ENCODE results near the gene CNTNAP1. TPM values are rescaled to one million over a fixed set of nuclear protein-coding genes. Genes with fewer than 3 reads are reported as not detected.

CNTNAP1 gene
- total RNA-seq, 2 experiments from 2014 or later, result 3.6 to 4.6 TPM

GRCh38 chr17:42675348-42675964 is 6.9 kb upstream of the CNTNAP1 start:
- no peak for ATAC-seq (ENCODE audit: low read depth)
- Mint-ChIP-seq H3K4me1 (peaks cover 36% of the 10 kb centered on the region), H3K27ac (no peak overlapping the region), H3K9me3 (no peaks in the 10 kb centered on the region), H3K4me3 (peak overlapping the region; percentile 25), H3K36me3 (no peaks in the 10 kb centered on the region), H3K27me3 (peaks cover 47% of the 10 kb centered on the region)
- POLR2A ChIA-PET, result interaction anchor here (1.7 to 6.4 kb wide), 3 partner anchors 17 to 97 kb away, joined by 5 to 40 read pairs (median 40); partner anchors contain the start of genes PSMC3IP, RETREG3, TUBG1 and TUBG2
- DNase-seq, result no peak

GRCh38 chr17:42675965-42676423 is 6.3 kb upstream of the CNTNAP1 start:
- POLR2A ChIA-PET, result interaction anchor here (1.1 to 6.4 kb wide), 5 partner anchors 8 to 98 kb away, joined by 4 to 40 read pairs (median 5); partner anchors contain the start of genes PSMC3IP, RETREG3, TUBG1 and TUBG2
- peaks cover 38% of the 10 kb centered on the region for H3K4me1 Mint-ChIP-seq
- DNase-seq (peak; percentile 64), ATAC-seq (ENCODE audit: low read depth) (no peak)
- peaks cover 44% of the 10 kb centered on the region for H3K27me3 Mint-ChIP-seq
- peak overlapping the region; percentile 84 for H3K4me3 Mint-ChIP-seq
- no peaks in the 10 kb centered on the region for H3K36me3 Mint-ChIP-seq
- H3K9me3 Mint-ChIP-seq, result no peaks in the 10 kb centered on the region
- H3K27ac Mint-ChIP-seq, result no peak overlapping the region

- Mint-ChIP-seq H3K27me3 (peaks cover 43% of the 10 kb centered on the region), H3K36me3 (peaks cover 1% of the 10 kb centered on the region), H3K4me3 (peak within 1 kb of the TSS; percentile 93), H3K9me3 (no peaks in the 10 kb centered on the region), H3K27ac (peak within 1 kb of the TSS; percentile 72), H3K4me1 (peaks cover 40% of the 10 kb centered on the region)
- ATAC-seq (ENCODE audit: low read depth) (no peak), DNase-seq (no peak)
- POLR2A ChIA-PET, result interaction anchor here (1.1 to 6.4 kb wide), 6 partner anchors 9 to 122 kb away, joined by 4 to 40 read pairs (median 8); partner anchors contain the start of genes PSMC3IP, RETREG3, TUBG1 and TUBG2
These were observed 5.8 kb upstream of the CNTNAP1 start, which contains the start of gene PLEKHH3 for GRCh38 chr17:42676424-42677011. Gene PLEKHH3, minus strand, starts transcription at chr17:42676994. Its CDS starts 431 bp downstream, at chr17:42676563.

GRCh38 chr17:42677012-42677857 is 5.1 kb upstream of the CNTNAP1 start:
- peak; percentile 84 for ATAC-seq (ENCODE audit: low read depth)
- POLR2A ChIA-PET, result interaction anchor here (1.1 to 6.4 kb wide), 6 partner anchors 9 to 123 kb away, joined by 4 to 40 read pairs (median 8); partner anchors contain the start of genes PSMC3IP, RETREG3, TUBG1 and TUBG2
- peaks cover 46% of the 10 kb centered on the region for H3K27me3 Mint-ChIP-seq

GRCh38 chr17:42677921-42678781 is 4.2 kb upstream of the CNTNAP1 start:
- peak; percentile 90 for DNase-seq
- Mint-ChIP-seq H3K4me3 (peak overlapping the region; percentile 93), H3K9me3 (no peaks in the 10 kb centered on the region), H3K4me1 (peaks cover 52% of the 10 kb centered on the region), H3K27me3 (peaks cover 46% of the 10 kb centered on the region), H3K27ac (peak overlapping the region; percentile 92), H3K36me3 (peaks cover 1% of the 10 kb centered on the region)
- peak; percentile 13 for ATAC-seq (ENCODE audit: low read depth)
- POLR2A ChIA-PET, result interaction anchor here (1.0 to 6.4 kb wide), 8 partner anchors 69 to 320 kb away, joined by 3 to 40 read pairs (median 6); partner anchors contain the start of genes BECN1, MLX, PSMC3IP and RETREG3

More at GRCh38 chr17:42677012-42677857, 5.1 kb upstream of the CNTNAP1 start:
- DNase-seq, result peak; percentile 94
- peak overlapping the region; percentile 93 for H3K4me3 Mint-ChIP-seq
- H3K36me3 Mint-ChIP-seq, result peaks cover 1% of the 10 kb centered on the region
- no peaks in the 10 kb centered on the region for H3K9me3 Mint-ChIP-seq
- H3K4me1 Mint-ChIP-seq, result peaks cover 45% of the 10 kb centered on the region
- peak overlapping the region; percentile 67 for H3K27ac Mint-ChIP-seq

GRCh38 chr17:42678951-42679491 is 3.3 kb upstream of the CNTNAP1 start:
- POLR2A ChIA-PET, result interaction anchor here (1.0 to 6.4 kb wide), 10 partner anchors 20 to 323 kb away, joined by 3 to 40 read pairs (median 4); partner anchors contain the start of genes BECN1, MLX, PSMC3IP and RETREG3
- DNase-seq (peak; percentile 64), ATAC-seq (ENCODE audit: low read depth) (no peak)
- Mint-ChIP-seq H3K27me3 (peaks cover 52% of the 10 kb centered on the region), H3K27ac (peak overlapping the region; percentile 92), H3K4me1 (peaks cover 58% of the 10 kb centered on the region), H3K36me3 (peaks cover 1% of the 10 kb centered on the region), H3K9me3 (no peaks in the 10 kb centered on the region), H3K4me3 (peak overlapping the region; percentile 93)

- peaks cover 51% of the 10 kb centered on the region for H3K27me3 Mint-ChIP-seq
- POLR2A ChIA-PET, result interaction anchor here (1.0 to 6.4 kb wide), 10 partner anchors 21 to 322 kb away, joined by 3 to 40 read pairs (median 6); partner anchors contain the start of genes BECN1, MLX, PSMC3IP and RETREG3
- no peaks in the 10 kb centered on the region for H3K9me3 Mint-ChIP-seq
- peak; percentile 49 for ATAC-seq (ENCODE audit: low read depth)
- peak; percentile 87 for DNase-seq
- peak overlapping the region; percentile 89 for H3K27ac Mint-ChIP-seq
- peaks cover 53% of the 10 kb centered on the region for H3K4me1 Mint-ChIP-seq
- H3K4me3 Mint-ChIP-seq, result peak overlapping the region; percentile 93
- peaks cover 1% of the 10 kb centered on the region for H3K36me3 Mint-ChIP-seq
These were observed 2.6 kb upstream of the CNTNAP1 start for GRCh38 chr17:42679492-42680330.

- peak overlapping the region; percentile 84 for H3K27ac Mint-ChIP-seq
- ATAC-seq (ENCODE audit: low read depth), result no peak
These were observed 2.0 kb upstream of the CNTNAP1 start for GRCh38 chr17:42680331-42680808.

GRCh38 chr17:42682722-42683403 is 532 bp downstream of the CNTNAP1 start:
- POLR2A ChIA-PET, result interaction anchor here (0.8 to 2.0 kb wide), 5 partner anchors 17 to 105 kb away, joined by 3 to 7 read pairs (median 5); partner anchors contain the start of genes RETREG3, TUBG1 and VPS25
- Mint-ChIP-seq H3K4me1 (peaks cover 41% of the 10 kb centered on the region), H3K9me3 (no peaks in the 10 kb centered on the region), H3K27me3 (peaks cover 42% of the 10 kb centered on the region), H3K36me3 (peaks cover 1% of the 10 kb centered on the region), H3K27ac (no peak overlapping the region), H3K4me3 (peak overlapping the region; percentile 70)
- DNase-seq, result peak; percentile 53
- no peak for ATAC-seq (ENCODE audit: low read depth)

More at GRCh38 chr17:42680331-42680808, 2.0 kb upstream of the CNTNAP1 start:
- Mint-ChIP-seq H3K36me3 (peaks cover 1% of the 10 kb centered on the region), H3K4me1 (peaks cover 52% of the 10 kb centered on the region), H3K4me3 (peak overlapping the region; percentile 65), H3K9me3 (no peaks in the 10 kb centered on the region), H3K27me3 (peaks cover 47% of the 10 kb centered on the region)
- DNase-seq, result no peak
- POLR2A ChIA-PET, result interaction anchor here (1.3 to 6.4 kb wide), 5 partner anchors 22 to 144 kb away, joined by 3 to 40 read pairs (median 6); partner anchors contain the start of genes BECN1, PSMC3IP, RETREG3 and TUBG1

GRCh38 chr17:42683407-42684034 is 1.2 kb downstream of the CNTNAP1 start:
- peaks cover 42% of the 10 kb centered on the region for H3K27me3 Mint-ChIP-seq
- H3K4me3 Mint-ChIP-seq, result peak overlapping the region; percentile 66
- POLR2A ChIA-PET, result interaction anchor here (0.8 to 2.0 kb wide), 5 partner anchors 16 to 105 kb away, joined by 3 to 7 read pairs (median 5); partner anchors contain the start of genes RETREG3, TUBG1 and VPS25
- H3K4me1 Mint-ChIP-seq, result peaks cover 38% of the 10 kb centered on the region
- DNase-seq (no peak), ATAC-seq (ENCODE audit: low read depth) (no peak)
- no peak overlapping the region for H3K27ac Mint-ChIP-seq
- H3K9me3 Mint-ChIP-seq, result no peaks in the 10 kb centered on the region
- peaks cover 1% of the 10 kb centered on the region for H3K36me3 Mint-ChIP-seq

Measured in activated naive CD8-positive, alpha-beta T cell treated with anti-CD3 and anti-CD28 coated beads, Interleukin-2, amount 10 ng/mL, durations not matched to agents 7 days and 5 days (primary cell).